NCI-H526 (cell line): ENCODE measurements around the gene RENBP.

Experiments used
- DNase-seq, 2 experiments: peaks; one replicate each; lab custom pipeline; 2025; lab: John Stamatoyannopoulos, UW

Gene RENBP

DNA sequence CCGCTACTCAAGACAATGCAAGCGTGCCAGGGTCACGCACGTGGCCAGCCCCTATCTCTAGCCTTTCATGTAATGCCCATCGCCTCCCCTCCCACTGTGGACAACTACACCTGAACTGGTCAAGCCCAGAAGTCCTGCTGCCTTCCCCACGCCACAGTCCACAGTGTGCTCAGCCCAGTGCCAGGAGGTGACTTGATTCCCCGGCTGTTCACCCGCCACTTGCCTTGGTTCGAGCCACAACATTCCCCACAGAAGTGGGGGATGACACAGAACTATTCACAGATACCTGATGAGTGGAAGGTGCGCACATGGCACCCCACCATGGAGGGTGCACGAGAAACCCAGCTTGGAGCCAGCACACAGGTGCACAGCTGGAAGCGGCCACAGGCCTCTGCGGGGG, 25.2 kb downstream of the RENBP start:
- DNase-seq, result no peak

DNA sequence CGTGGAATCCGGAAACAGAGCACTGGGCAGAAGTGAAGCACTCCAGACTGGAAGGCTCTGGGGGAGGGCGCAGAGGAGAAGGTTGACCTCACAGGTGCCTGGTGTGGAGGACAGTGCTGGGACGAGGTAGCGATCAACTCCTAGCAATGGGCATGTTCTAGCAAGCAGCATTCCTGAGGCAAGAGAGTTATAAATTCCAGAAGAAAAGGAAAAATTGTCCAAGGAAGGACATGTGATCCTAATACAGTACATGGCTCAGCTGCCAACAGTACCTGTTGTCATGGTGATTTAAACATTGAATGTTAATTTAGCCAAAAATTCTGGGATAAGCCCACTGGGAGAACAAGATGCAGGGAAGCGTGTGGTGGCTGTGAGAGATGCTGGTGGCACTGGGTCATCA, 26.6 kb downstream of the RENBP start:
- no peak for DNase-seq

DNA sequence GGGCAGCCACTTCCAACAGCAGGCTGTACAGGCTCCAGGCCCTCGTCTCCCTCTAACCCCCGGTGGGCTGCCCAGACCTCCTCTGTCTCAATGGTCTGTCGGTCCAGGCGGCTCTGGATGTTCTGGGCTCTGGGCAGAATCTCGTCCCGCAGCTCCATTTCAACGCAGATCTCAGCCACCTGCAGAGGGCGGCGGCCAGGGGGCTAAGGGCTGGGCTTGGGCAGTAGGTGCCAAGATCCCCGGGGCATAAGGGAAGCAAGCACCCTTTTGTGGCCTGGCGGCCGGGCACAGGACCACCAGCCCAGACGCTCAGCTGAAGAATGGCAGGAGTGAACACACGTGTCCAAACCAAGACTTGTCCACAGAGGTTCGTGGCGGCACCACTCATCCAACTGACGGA, 30.7 kb downstream of the RENBP start:
- DNase-seq, result no peak

DNA sequence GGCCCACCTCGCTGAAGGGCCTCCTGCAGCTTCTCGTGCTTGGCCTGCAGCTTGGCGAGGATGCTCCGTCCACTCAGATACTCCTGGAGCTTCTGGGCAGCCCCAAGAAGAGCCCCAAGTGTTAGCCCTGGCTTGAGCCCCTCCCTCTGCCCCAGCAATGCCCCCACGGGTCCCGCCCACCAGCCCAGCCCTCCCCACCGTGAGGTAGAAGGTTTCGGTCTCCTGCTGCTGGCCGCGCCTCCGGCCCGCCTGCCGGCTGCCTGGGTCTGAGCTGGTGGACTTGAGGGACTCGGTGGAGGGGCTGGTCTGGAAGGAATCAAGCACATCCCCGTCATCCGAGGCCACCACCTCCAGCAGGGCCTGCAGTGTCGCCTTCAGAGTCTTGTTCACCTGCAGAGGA, 31.2 kb downstream of the RENBP start:
- no peak for DNase-seq

DNA sequence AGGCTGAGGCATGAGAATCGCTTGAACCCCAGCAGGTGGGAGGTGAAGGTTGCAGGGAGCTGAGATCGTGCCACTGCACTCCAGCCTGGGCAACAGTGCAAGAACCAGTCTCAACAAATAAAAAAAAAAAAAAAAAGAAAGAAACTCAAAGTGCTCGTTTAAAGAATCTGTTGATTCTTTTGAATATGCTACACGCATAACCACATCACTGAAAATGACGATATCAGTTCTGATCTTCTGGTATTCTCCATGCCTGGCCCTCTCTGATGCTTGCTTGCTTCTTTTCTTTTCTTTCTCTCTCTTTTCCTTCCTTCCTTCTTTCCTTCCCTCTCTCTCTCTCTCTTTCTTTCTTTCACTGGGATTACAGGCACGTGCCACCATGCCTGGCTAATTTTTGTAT, 32.6 kb downstream of the RENBP start:
- DNase-seq, result no peak

DNA sequence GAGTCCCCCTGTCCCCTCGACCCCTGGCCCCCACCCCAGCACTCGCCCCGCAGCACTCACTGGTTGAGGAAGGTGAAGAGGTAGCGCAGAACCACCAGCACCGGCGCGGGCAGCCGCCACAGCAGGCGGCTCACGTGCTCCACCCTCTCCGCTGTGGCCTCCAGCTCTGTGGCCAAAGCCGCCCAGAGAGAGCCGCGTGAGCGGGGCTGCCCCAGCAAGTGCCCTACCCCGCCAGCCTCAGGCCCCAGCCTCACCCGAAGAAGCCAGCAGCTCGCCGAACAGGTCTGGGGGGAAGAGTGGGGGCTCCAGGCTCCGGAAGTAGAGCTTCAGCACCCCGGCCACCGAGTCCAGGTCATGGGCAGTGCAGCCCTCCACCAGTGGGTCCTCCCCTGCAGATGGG, 34.0 kb downstream of the RENBP start:
- no peak for DNase-seq

DNA sequence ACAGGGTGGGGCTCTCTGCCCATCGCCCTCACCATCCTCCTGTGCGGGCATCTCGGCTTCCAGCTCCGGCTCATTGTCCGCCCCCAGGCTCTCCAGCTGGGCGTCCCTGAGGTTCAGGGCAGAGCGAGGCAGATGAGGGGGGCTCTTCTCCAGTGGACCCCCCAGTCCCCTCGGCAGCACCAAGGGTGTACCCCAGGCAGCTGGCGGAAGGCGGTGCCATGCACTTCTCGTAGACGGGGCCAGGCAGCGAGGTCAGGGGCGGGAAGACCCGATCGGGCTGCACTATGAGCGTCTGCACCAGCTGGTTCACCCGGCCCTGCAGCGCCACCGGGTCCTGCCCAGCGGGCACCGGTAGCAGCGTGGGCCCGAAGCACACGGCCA, 34.5 kb downstream of the RENBP start:
- no peak for DNase-seq

DNA sequence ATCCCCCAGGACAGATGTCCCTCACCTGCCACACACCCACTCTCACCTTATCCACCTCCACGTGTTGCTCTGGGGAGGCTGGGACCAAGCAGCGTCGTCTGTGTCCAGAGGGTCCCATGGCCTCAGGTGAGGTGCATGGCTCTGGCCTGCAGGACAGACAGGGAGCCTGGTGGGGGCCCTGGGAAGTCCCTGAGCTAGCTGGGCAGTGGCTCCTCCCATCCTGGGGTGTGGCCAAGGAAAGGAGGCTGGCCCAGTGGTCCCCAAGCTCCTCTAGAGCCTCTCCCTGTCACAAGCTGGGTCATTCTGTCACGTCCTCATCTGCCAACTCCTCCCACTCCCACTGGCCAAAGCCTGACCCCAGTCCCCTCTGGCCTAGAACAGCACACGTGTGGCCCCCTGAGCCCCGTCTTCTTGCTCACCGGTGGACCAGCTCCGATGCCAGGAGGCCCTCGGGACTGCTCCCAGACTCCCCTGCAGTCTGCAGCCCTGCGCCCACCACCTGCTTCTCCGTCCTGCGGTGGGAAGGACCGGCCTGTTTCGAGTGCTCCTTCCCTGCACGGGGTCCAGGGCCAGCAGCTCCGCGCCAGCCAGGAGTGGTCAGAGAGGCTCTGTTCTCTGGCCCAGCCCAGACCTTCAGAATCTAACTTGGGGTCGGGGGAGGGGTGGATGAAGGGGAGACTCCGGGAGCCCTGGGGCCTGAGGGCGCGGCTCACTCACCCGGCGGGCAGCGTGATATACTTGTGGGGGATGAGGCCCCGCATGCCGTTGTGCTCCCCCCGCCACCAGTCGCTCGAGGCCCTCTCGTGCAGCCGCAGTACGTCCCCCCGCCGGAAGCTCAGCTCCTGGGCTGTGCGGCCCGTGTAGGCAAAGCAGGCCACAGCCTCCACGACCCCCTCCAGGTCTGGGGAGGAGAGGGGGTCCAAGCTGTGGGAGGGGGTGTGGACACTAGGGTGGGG, 35.1 kb downstream of the RENBP start:
- DNase-seq, result no peak

DNA sequence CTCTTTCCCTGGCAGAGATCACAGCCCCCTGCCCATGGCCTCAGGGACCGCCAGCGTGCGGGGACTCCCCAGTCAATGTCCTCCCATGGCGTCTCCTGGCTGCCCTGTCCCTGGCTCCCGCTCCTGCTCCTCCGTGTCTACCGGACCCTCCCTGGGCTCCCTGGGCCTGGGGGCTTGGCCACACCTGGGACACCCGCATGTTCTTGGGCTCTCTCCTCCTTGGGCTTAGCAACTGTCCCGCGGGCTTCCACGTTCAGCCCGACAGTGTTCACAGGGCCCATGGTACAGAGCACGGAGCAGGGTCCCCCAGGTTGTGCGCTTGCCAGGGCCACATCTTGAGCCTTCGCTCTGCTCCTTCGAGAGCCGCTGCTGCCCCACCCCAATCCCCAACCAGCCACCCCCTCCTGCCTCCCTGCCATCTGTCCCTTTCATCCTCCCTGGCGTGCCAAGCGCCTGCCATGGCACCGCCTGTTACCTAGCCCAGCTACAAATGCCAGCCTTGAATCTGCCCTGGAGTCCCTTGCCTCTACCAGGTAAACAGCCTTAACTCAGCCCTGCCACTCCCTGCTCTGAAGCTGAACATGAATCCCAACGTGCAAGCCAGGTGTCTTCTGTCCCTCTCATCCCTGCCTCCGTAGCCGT, 36.1 kb downstream of the RENBP start:
- DNase-seq, result no peak

DNA sequence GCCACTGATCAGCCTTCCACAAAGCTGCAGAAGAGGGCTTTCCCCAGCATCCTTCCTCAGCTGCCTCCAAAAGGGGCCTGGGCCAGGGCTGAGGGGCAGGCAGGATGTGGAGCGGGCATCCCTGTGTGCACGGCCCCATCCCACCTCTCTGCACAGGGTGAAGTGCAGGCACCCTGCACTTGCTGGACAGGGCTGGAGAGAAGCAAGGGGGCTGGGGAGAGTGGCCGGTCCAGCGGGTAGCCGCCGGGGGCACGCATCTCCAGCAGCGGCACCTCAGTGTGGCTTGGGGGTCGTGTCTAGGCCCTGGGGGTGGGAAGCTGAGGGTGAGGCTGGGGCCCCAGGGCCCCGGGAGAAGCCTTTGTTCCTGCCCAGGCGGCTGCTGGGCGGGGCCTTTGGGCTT, 37.0 kb downstream of the RENBP start:
- no peak for DNase-seq

DNA sequence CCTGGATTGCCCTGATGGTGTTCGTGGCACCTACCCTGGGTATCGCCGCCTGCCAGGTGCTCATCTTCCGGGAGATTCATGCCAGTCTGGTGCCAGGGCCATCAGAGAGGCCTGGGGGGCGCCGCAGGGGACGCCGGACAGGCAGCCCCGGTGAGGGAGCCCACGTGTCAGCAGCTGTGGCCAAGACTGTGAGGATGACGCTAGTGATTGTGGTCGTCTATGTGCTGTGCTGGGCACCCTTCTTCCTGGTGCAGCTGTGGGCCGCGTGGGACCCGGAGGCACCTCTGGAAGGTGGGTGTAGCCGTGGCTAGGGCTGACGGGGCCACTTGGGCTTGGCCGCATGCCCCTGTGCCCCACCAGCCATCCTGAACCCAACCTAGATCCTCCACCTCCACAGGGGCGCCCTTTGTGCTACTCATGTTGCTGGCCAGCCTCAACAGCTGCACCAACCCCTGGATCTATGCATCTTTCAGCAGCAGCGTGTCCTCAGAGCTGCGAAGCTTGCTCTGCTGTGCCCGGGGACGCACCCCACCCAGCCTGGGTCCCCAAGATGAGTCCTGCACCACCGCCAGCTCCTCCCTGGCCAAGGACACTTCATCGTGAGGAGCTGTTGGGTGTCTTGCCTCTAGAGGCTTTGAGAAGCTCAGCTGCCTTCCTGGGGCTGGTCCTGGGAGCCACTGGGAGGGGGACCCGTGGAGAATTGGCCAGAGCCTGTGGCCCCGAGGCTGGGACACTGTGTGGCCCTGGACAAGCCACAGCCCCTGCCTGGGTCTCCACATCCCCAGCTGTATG, 38.1 kb downstream of the RENBP start:
- DNase-seq, result no peak

DNA sequence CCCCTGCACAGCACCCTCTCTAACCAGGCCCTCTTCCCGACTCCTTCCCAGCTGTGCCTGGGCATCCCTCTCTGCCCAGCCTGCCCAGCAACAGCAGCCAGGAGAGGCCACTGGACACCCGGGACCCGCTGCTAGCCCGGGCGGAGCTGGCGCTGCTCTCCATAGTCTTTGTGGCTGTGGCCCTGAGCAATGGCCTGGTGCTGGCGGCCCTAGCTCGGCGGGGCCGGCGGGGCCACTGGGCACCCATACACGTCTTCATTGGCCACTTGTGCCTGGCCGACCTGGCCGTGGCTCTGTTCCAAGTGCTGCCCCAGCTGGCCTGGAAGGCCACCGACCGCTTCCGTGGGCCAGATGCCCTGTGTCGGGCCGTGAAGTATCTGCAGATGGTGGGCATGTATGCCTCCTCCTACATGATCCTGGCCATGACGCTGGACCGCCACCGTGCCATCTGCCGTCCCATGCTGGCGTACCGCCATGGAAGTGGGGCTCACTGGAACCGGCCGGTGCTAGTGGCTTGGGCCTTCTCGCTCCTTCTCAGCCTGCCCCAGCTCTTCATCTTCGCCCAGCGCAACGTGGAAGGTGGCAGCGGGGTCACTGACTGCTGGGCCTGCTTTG, 38.9 kb downstream of the RENBP start:
- no peak for DNase-seq

DNA sequence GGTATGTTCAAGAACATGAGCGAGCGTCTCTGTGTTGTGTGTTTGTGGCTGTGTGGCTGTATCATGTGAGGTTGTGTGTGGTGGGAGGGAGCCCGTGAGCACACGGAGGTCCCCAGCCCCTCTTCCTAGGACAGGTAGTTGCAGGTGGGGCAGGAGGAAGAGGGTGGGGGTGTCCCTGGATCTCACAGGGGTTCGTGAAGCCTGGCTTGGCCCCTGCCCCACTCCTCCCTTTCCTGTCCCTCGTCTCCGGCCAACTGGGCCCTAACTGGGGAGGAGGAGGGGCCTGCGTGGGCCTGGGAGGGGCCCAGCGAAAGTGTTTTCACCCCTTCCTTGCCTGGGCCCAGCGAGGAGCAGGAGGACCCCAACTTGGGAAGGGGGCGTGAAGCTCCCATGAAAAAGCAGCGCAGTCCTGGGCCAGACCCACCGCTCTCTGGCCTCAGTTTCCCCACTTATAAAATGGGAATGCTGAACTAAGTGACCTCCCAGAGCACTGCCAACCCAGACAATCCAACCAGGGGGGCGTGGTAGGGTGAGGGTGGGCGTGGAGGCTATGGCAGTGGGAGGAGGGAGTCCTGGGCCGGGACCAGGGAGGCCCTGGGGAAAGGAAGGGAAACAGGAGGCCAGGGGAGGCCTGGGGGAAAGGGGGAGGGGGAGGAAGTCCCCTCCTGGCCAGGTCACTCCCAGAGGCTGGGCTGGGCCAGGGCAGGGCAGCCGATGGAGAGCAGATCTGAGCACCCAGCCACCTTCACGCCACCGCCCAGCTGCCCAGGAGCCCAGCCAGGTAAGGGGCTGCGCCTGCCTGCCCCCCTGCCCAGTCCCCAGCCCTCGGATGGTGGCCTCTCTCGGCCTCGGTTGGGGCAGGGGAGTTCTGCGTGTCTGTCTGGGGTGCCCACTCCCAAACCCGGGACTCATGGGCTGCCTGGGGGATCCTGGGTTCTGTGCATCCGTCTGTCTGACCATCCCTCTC, 40.2 kb downstream of the RENBP start, which contains the start of gene AVPR2:
Gene AVPR2, plus strand, starts transcription at position 683 of the 967 bp plus-strand sequence. CDS start 473 bp downstream, outside the sequence.
- no peak for DNase-seq

DNA sequence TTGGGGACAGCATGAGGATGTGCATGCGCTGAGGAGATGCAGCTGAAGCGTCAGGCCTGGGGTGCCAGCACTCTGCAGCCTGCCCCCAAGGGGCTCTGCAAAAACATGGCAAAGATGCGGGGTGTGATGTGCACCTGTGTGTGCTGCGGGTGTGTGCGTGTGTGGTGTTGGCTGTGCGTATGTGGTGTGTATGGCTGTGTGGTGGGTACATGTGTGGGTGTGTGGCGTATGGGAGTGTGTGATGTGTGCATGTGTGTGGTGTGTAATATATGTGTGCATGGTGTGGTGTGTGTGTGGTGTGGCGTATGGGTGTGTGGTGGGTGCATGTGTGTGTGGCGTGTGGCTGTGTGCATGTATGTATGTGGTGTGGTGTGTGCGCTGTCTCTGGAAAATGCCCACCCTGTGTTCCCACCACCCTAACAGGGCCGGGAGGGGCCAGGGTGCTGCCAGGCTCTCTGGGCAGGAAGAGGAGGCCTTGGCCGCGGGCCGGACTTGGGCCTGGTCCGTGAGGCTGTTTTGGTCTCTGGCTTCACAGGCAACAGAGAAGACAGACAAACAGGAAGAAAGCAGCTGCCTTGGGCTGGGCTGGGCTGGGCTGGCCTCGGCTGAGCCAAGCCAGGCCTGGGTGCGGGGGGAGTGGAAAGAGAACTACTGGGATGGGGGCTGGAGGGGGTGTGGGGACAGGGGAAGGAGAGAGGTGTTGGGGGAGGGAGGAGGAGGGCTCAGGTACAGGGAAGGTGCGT, 41.0 kb downstream of the RENBP start:
- no peak for DNase-seq

DNA sequence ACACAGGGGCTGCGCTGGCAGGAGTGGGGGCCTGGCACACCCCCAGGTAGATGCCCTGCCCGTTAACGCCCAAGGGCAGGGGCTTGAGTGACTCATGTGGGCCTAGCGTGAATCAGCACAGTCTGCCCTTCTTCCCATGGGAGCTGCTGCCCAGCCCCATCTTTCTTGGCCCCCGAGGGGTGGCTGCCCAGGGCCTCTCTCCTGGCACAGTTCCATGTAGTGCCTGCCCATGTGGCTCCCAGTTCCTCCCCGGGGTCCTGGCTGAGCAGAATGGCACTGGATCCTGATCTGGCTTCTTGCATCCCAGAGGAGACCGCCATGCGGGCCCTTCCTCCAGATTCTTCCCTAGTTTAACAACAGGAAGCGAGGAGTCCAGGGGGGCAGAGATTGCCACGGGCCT, 42.1 kb downstream of the RENBP start:
- DNase-seq, result no peak

DNA sequence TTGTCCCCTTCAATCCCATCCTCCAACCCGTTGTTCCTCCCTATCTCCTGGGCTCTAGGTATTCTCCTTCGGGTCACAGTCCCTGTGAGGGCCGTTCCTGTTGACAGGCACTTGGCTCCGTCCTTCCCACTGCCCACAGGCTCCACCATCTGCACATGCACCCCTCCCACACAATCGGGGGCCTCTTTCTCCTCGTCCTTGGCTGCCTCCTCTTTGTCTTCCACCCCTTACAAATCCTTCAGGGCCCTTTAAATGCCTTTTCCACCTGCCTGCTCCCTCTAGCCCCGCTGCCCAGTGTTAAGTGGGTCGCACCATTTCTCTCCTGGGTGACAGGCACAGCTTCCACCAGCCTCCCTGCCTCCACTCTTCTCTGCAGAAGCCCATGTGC, 42.7 kb downstream of the RENBP start:
- no peak for DNase-seq

DNA sequence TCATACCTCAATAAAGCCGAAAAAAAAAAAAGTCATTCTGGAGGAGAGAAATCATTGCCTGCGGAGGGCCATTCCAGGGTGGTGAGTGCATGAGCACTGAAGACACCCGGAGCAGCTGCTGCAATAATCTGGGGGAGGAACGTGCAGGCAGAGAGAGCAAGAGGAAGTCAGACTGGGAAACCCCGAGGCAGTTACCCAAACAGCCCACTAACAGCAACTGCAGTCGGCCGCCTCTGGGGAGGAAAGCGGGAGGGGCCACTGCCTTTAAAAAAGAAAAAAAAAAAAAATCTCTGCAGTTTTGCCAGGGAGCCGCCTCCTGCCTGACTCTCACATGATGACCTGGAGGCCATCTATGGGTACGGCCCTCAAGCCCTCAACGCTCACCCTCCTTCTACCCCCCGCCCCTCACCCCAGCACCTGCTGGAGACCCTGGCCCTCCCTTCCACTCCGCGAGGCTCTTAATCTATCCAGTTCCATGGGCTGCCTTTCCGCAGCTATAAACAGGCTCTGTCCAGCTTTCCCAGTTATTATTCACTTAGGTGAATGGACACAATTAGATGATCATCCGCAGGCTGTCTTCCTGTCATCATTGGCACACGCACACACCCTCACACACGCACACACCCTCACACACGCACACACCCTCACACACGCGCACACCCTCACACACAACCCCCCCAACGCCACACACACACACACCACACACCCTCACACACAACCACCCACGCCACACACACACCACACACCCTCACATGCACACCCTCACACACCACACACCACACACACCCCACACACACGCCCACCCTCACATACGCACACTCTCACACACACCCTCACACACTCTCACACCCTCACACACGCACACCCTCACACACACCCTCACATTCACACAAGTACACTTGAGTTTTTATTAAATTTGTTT, 43.4 kb downstream of the RENBP start:
- peak in 1 of 2 experiments; percentile 58 for DNase-seq

DNA sequence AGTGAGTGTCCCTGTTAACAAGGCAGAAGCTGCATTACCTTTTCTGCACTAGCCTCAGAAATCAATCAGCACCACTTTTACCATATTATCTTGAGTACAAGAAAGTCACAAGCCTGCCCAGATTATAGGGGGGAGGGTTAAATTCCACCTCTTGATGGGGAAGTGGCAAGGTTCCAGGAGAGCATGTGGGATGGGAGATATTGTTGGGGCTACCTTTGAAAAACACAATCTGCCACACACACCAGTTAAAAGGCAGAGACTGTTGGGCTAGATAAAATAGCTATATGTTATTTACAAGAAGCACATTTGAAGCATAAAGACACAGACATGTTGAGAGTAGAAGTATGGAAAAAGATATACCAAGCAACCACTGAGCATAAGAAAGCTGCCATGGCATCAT, 46.5 kb downstream of the RENBP start:
- no peak for DNase-seq

DNA sequence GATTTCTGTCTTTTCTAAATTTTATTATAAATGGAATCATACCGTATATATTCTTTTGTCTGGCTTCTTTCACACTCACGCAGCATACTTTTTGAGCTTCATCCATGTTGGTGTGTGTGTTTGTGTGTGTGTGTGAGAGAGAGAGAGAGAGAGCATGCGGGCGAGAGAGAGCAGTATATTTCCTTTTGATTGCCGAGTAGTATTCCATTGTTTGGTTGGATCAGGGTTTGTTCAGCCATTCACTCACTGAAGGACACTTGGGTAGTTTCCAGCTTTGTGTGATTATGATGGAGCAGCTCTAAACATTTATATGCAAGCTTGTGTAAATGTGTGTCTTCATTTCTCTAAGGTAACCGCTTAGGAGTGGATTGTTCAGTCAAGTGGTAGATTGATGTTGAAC, 55.3 kb downstream of the RENBP start:
- no peak for DNase-seq
